B cell (primary cell): ENCODE measurements around the gene TNFAIP2. TPM values are rescaled to one million over a fixed set of nuclear protein-coding genes. Genes with fewer than 3 reads are reported as not detected.

Experiments used
- ATAC-seq: fragments of 200-7000 bp; cut with Tn5 transposase; one replicate; pipeline ENCODE4 v1.10.0; 2021; ENCODE audit warnings: low read depth, mild to moderate bottlenecking, moderate number of reproducible peaks, moderate library complexity
- CTCF ChIA-PET: fragments of 350-600 bp; sonication (Branson Sonifier 250); formaldehyde crosslinking; loops from one replicate; lab custom pipeline; 2021; ENCODE audit warnings: antibody characterized with exemption, inconsistent platforms; lab: Charles Lee
- POLR2A ChIA-PET: fragments of 350-600 bp; sonication (Branson Sonifier 250); formaldehyde crosslinking; loops from one replicate; lab custom pipeline; 2021; ENCODE audit warnings: antibody characterized with exemption; lab: Charles Lee
- DNase-seq: peaks from one replicate; pipeline ENCODE4 v3.0.0; 2013
- H2AFZ ChIP-seq: 2 replicates; pipeline ENCODE4 v1.6.1; 2012; ENCODE audit warnings: mild to moderate bottlenecking, low read depth, low read length; ENCODE audit not compliant: insufficient read depth, poor library complexity, severe bottlenecking
- H3K27ac ChIP-seq, 2 donors: 1 replicate in 1 of 2; 2 replicates in 1 of 2; pipeline ENCODE4 v1.5.1; 2012 to 2013; ENCODE audit warnings: low read length in 2 of 2, mild to moderate bottlenecking in 2 of 2, moderate library complexity in 1 of 2
- H3K27me3 ChIP-seq, 4 experiments: fragments of 200-600 bp in 1 of 4; sonication (generic) in 1 of 4; replicated peaks in 1 of 4; 1 replicate in 2 of 4; 2 replicates in 2 of 4; pipeline versions ENCODE4 v1.6.1 to v1.7.0; 2013 to 2016; ENCODE audit warnings: low read length in 3 of 4, mild to moderate bottlenecking in 2 of 4, mixed read lengths in 1 of 4, moderate library complexity in 1 of 4; ENCODE audit not compliant: insufficient read depth in 4 of 4, control insufficient read depth in 3 of 4; ENCODE audit errors: control extremely low read depth in 1 of 4
- H3K36me3 ChIP-seq, 2 experiments: replicated peaks in 1 of 2; 1 replicate in 1 of 2; 2 replicates in 1 of 2; pipeline versions ENCODE4 v1.6.1 to v1.7.1; 2013; ENCODE audit warnings: low read length in 1 of 2; ENCODE audit not compliant: insufficient read depth in 2 of 2, control insufficient read depth in 1 of 2; ENCODE audit errors: control extremely low read depth in 1 of 2, extremely low read depth in 1 of 2
- H3K4me1 ChIP-seq, 2 donors: fragments of 200-600 bp in 1 of 2; sonication (generic) in 1 of 2; 1 replicate in 1 of 2; 2 replicates in 1 of 2; pipeline versions ENCODE4 v1.5.1 to v1.6.1; 2013 to 2017; ENCODE audit warnings: low read length in 2 of 2; ENCODE audit not compliant: control insufficient read depth in 2 of 2, insufficient read depth in 2 of 2
- H3K4me2 ChIP-seq: replicated peaks from 2 replicates; pipeline ENCODE3; 2012; ENCODE audit warnings: mild to moderate bottlenecking, low read depth, low read length; ENCODE audit not compliant: poor library complexity, severe bottlenecking
- H3K4me3 ChIP-seq, 5 experiments: fragments of 200-600 bp in 1 of 5; sonication (generic) in 1 of 5; 1 replicate in 3 of 5; 2 replicates in 2 of 5; pipeline versions ENCODE4 v1.5.1 to v1.7.0; 2011 to 2016; ENCODE audit warnings: low read length in 4 of 5, mild to moderate bottlenecking in 4 of 5, low read depth in 2 of 5, control low read depth in 1 of 5, moderate library complexity in 1 of 5; ENCODE audit not compliant: insufficient read depth in 1 of 5; ENCODE audit errors: control extremely low read depth in 1 of 5, extremely low read depth in 1 of 5
- H3K79me2 ChIP-seq: fragments of 200-600 bp; sonication (generic); one replicate; pipeline ENCODE4 v1.6.0; 2016; ENCODE audit warnings: low read length; ENCODE audit not compliant: control insufficient read depth, insufficient read depth
- H3K9ac ChIP-seq: fragments of 200-600 bp; sonication (generic); 2 replicates; pipeline ENCODE4 v1.6.1; 2017; ENCODE audit warnings: mild to moderate bottlenecking, low read length, moderate library complexity
- H3K9me3 ChIP-seq, 3 donors: one replicate each; pipeline versions ENCODE4 v1.6.1 to v1.7.1; 2013; ENCODE audit warnings: low read length in 2 of 3; ENCODE audit not compliant: control insufficient read depth in 2 of 3, insufficient read depth in 1 of 3; ENCODE audit errors: control extremely low read depth in 1 of 3
- H4K20me1 ChIP-seq: 2 replicates; pipeline ENCODE4 v1.6.0; 2012; ENCODE audit warnings: mild to moderate bottlenecking, low read length; ENCODE audit not compliant: insufficient read depth, control insufficient read depth, poor library complexity, severe bottlenecking
- H3K27ac Mint-ChIP-seq: one replicate; pipeline ENCODE4 v1.8.0; 2021; ENCODE audit warnings: mixed read lengths
- H3K27me3 Mint-ChIP-seq: one replicate; pipeline ENCODE4 v1.8.0; 2021; ENCODE audit warnings: mixed read lengths
- H3K4me1 Mint-ChIP-seq: one replicate; pipeline ENCODE4 v1.8.0; 2021; ENCODE audit warnings: mixed read lengths
- H3K4me3 Mint-ChIP-seq: one replicate; pipeline ENCODE4 v1.8.0; 2021; ENCODE audit warnings: mixed read lengths
- H3K9me3 Mint-ChIP-seq: one replicate; pipeline ENCODE4 v1.8.0; 2022; ENCODE audit warnings: mixed read lengths; ENCODE audit not compliant: insufficient read depth
- CTCF ChIP-seq: fragments of 200-600 bp; IDR thresholded peaks from one replicate; pipeline ENCODE4 v1.8.0; 2022; ENCODE audit warnings: antibody characterized with exemption, mild to moderate bottlenecking
- EZH2 ChIP-seq: IDR thresholded peaks from 2 replicates; pipeline ENCODE4 v1.6.1; 2012; ENCODE audit warnings: borderline replicate concordance, low read depth, mild to moderate bottlenecking, moderate library complexity, low read length; ENCODE audit not compliant: insufficient read depth, poor library complexity, severe bottlenecking
- WGBS: methylation state at CpG from one replicate; pipeline ENCODE4 v1.1.5; 2013; ENCODE audit warnings: missing lambda C conversion rate; ENCODE audit not compliant: insufficient coverage; 5-methylcytosine and 5-hydroxymethylcytosine counted together
- intact Hi-C: fragments of 100-400 bp; cut with micrococcal nuclease; formaldehyde crosslinking; loops from one replicate; pipeline ENCODE4 v1.10.0; 2022
- polyA plus RNA-seq: library from polyadenylated mRNA; depleted of rRNA; stranded (reverse); fragments of >200 nt; gene quantifications from 2 replicates; pipeline ENCODE4 v1.2.3, GENCODE V29; 2012
- total RNA-seq, 2 donors: library from RNA; stranded (reverse); fragments of 120-200 nt in 1 of 2; gene quantifications; 1 replicate in 1 of 2; 2 replicates in 1 of 2; pipeline versions ENCODE4 v1.2.3 to v1.2.4, GENCODE V29; 2013 to 2022

Gene TNFAIP2
- total and polyA plus RNA-seq, 2 donors (not counting 1 experiment from before 2014, with no cell fraction given): 1.5 to 9.0 TPM

- peak; percentile 55 for DNase-seq
- Histone ChIP-seq H3K27me3 (peaks cover 0 to 39% (median 16%) of the 10 kb centered on the region in 4 experiments), H3K4me1 (peaks cover 42 to 45% of the 10 kb centered on the region in 2 donors), H4K20me1 (no peaks in the 10 kb centered on the region), H3K79me2 (no peaks in the 10 kb centered on the region), H2AFZ (no peak overlapping the region), H3K4me2 (peak overlapping the region; percentile 34), H3K36me3 (no peaks in the 10 kb centered on the region), H3K9me3 (peaks cover 0 to 13% (median 0%) of the 10 kb centered on the region in 3 donors), H3K9ac (no peak overlapping the region), H3K27ac (no peak overlapping the region), H3K4me3 (no peak overlapping the region)
- intact Hi-C loops: no loop called here
- TF ChIP-seq EZH2 (no peak), CTCF (no peak)
- no peaks in the 10 kb centered on the region for H3K9me3 Mint-ChIP-seq
- H3K27me3 Mint-ChIP-seq: peaks cover 20% of the 10 kb centered on the region
- peaks cover 26% of the 10 kb centered on the region for H3K4me1 Mint-ChIP-seq
- CTCF ChIA-PET: interaction anchor here (0.7 to 1.8 kb wide), 4 partner anchors 20 to 406 kb away, joined by 3 to 8 read pairs (median 3); no protein-coding TSS in a partner anchor
- no peak overlapping the region for H3K27ac Mint-ChIP-seq
- POLR2A ChIA-PET: interaction anchor here (0.5 to 1.0 kb wide), 2 partner anchors 9 to 10 kb away, joined by 3 to 4 read pairs; no protein-coding TSS in a partner anchor
- ATAC-seq: peak; percentile 53
- peak overlapping the region; percentile 13 for H3K4me3 Mint-ChIP-seq
- WGBS: 76% methylated on average over 24 of the region's 25 CpGs
These were observed 22.8 kb upstream of the TNFAIP2 start for GRCh38 chr14:103100281-103101121.
